Head of caudate nucleus (tissue), 42 donors: ENCODE results near the gene DDX1.

ENCODE experiments used
- DNase-seq, 42 donors: peaks; one replicate each; pipeline versions ENCODE4 v3.0.0 to v3.0.0-alpha.2; 2020 to 2021; ENCODE audit warnings: mixed read lengths in 7 of 42
- intact Hi-C: fragments of 100-400 bp; cut with DNase I; formaldehyde crosslinking; loops from one replicate; pipeline ENCODE4 v1.15.0; 2022

Gene DDX1

GRCh38 chr2:15638720-15639119 lies 47.1 kb downstream of the DDX1 start:
- DNase-seq = peak in 2 of 42 donors; percentile 22 to 36
- intact Hi-C loops = loop anchor here (5.0 to 10.0 kb wide), 4 partner anchors 304 to 1116 kb away; partner anchors contain the start of gene MYCN

GRCh38 chr2:15639323-15640251 lies 47.9 kb downstream of the DDX1 start:
- intact Hi-C loops = loop anchor here (5.0 to 10.0 kb wide), 4 partner anchors 303 to 1115 kb away; partner anchors contain the start of gene MYCN
- DNase-seq = no peak

GRCh38 chr2:15640261-15640711 lies 48.6 kb downstream of the DDX1 start:
- intact Hi-C loops = no loop called here

GRCh38 chr2:15640784-15641183 lies 49.1 kb downstream of the DDX1 start:
- intact Hi-C loops = no loop called here
- DNase-seq = no peak

More at GRCh38 chr2:15640261-15640711, 48.6 kb downstream of the DDX1 start:
- peak in 7 of 42 donors; percentile 22 to 53 (median 34) for DNase-seq

GRCh38 chr2:15641530-15641982 lies 49.9 kb downstream of the DDX1 start:
- intact Hi-C loops = no loop called here
- no peak for DNase-seq

- intact Hi-C loops = no loop called here
- no peak for DNase-seq
Measured at GRCh38 chr2:15642011-15642814, 50.5 kb downstream of the DDX1 start.

GRCh38 chr2:15642815-15643500 lies 51.3 kb downstream of the DDX1 start:
- intact Hi-C loops = no loop called here

GRCh38 chr2:15643791-15644585 lies 52.3 kb downstream of the DDX1 start:
- no peak for DNase-seq
- intact Hi-C loops = no loop called here

More at GRCh38 chr2:15642815-15643500, 51.3 kb downstream of the DDX1 start:
- no peak for DNase-seq

GRCh38 chr2:15645300-15645699 lies 53.6 kb downstream of the DDX1 start:
- DNase-seq = peak in 1 of 42 donors; percentile 27
- intact Hi-C loops = no loop called here

GRCh38 chr2:15645720-15646385 lies 54.2 kb downstream of the DDX1 start:
- intact Hi-C loops = no loop called here
- DNase-seq = peak in 1 of 42 donors; percentile 25

GRCh38 chr2:15646661-15647060 lies 55.0 kb downstream of the DDX1 start:
- intact Hi-C loops = no loop called here
- peak in 1 of 42 donors; percentile 10 for DNase-seq

- peak in 1 of 42 donors; percentile 28 for DNase-seq
- intact Hi-C loops = no loop called here
Measured at GRCh38 chr2:15647622-15648590, 56.2 kb downstream of the DDX1 start.

GRCh38 chr2:15648593-15649525 lies 57.2 kb downstream of the DDX1 start:
- intact Hi-C loops = no loop called here
- DNase-seq = peak in 1 of 42 donors; percentile 31

GRCh38 chr2:15649561-15650255 lies 58.0 kb downstream of the DDX1 start:
- intact Hi-C loops = no loop called here
- DNase-seq = peak in 1 of 42 donors; percentile 41
